GM10266 (cell line): ENCODE results near the gene GPR148.

ENCODE experiments used
- DNase-seq: peaks from one replicate; pipeline ENCODE4 v3.0.0; 2012; ENCODE audit errors: extremely low spot score
- CTCF ChIP-seq: IDR thresholded peaks from 2 replicates; pipeline ENCODE4 v1.5.1; 2012; ENCODE audit warnings: mild to moderate bottlenecking, low read depth; ENCODE audit not compliant: control insufficient read depth, insufficient read depth; ENCODE audit errors: missing control alignments

Gene GPR148

GRCh38 chr2:130766037-130766436 is 37.2 kb downstream of the GPR148 start:
- no peak for TF ChIP-seq CTCF
- no peak for DNase-seq

DNA sequence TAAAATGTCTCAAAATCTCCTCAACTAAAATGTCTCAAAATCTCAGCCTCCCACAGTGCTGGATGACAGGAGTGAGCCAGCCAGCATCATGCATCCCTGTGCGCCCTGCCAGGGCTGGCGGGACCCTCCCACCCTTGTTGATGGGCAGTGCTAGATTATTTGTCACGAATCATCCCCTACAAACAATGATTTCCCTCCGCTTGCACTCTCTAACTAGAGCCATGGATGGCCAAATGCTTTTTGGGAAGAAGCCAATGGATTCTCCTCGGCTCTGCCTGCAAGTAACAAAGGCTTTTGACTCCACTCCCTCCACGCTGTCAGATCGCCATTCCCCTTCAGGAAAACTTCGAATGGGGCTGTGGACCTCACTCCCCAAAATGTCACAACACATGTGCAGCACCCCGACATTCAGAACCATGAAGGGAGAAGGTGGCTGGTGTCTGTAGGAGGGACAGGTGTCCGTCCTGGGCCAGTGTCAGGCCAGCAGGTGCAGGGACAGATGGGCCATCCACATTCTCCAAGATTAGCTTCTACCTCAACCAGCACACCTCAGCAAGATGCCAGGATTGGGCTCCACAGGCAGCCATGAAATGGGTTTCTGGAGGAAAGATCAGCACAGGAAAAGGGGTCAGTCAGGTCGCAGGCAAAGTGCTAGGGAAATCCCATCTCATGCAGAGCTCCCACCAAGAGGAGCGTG is 38.0 kb downstream of the GPR148 start:
- no peak for TF ChIP-seq CTCF
- no peak for DNase-seq

GRCh38 chr2:130767408-130767775 is 38.5 kb downstream of the GPR148 start:
- no peak for DNase-seq
- no peak for TF ChIP-seq CTCF

GRCh38 chr2:130768191-130768855 is 39.5 kb downstream of the GPR148 start:
- TF ChIP-seq CTCF = no peak
- no peak for DNase-seq

- DNase-seq = no peak
- TF ChIP-seq CTCF = no peak
These were observed 40.6 kb downstream of the GPR148 start for GRCh38 chr2:130769343-130769907.

GRCh38 chr2:130776550-130776949 is 47.7 kb downstream of the GPR148 start:
- TF ChIP-seq CTCF = no peak
- DNase-seq = no peak

- no peak for TF ChIP-seq CTCF
- no peak for DNase-seq
These were observed 49.9 kb downstream of the GPR148 start for GRCh38 chr2:130778781-130779180.
